Measurements from ENCODE around the gene CAMTA1.

The CAMTA1 gene

DNA sequence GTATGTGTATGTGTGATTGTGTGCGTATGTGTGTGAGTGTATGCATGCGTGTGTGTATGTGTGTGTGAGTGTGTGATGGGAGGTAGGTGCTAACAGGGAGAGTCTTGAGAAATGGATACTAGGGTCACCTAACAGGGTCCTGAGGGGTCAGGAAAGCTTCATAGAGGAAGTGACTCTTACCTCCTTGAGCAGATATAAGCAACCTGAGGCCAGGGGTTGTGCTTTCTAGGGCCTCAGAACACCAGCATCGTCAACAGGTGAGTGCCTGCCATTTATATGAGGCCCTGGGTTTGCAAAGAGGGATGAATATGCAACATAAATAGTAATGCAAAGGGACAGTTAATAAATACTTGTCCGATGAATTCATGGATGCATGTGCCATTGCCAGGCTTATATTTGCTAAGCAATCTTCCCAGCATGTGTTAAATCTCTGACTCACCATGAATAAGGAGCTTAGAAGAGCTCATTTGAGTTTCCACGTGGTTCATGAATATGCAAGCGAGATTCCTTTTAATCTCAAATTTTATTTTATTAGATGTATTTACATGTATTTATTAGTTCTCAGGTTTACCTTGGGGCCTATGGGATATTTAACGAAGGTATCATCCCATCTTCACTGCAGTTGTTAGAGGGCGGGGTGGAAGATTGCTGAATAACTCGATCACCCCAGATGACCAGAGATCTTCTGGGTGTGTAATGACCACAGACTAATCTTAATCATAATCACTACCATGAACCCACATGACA, 438.3 kb downstream of the CAMTA1 start:
- peak; percentile 40 for DNase-seq

DNA sequence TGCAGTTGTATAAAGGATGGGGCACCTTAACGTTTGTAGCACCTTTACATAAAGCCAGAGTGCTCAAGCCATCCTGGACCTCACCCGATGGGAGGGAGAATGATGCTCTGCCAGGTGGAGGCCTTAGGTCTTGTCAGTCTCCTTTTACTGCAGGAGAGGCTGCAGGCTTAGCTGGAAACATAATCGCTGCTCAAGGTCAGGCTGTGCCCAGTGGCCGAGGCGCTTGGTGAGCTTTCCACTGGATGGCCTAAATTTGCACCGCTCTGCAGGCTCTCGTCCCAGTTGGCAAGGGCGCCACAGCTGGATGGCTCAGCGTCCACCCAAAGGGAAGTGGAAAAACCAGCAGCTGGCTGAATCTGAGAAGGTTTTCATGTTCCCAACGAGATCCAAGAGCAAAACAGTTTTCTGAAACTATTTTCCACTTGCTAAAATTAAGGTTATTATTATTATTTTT, 438.9 kb downstream of the CAMTA1 start:
- no peak for DNase-seq

DNA sequence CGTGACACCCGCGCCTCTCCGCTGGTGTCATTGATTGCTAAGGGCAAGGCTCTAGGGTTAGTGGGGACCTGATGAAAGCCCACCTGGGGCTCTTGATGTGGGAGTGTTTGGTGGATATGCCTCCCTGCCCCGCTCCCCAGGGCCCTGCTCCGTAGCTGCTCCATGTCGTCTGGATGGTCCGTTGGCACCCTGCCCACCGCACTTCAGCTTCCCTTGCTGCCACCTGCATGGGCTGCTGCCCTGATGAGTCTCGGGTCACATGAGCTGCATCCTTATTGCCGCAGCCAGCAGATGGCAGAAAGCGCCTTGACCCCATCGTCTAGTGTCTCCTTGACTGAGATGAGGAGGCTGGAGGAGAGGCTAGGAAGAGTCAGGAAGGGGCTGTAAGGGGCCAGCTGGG, 439.4 kb downstream of the CAMTA1 start:
- DNase-seq: no peak

DNA sequence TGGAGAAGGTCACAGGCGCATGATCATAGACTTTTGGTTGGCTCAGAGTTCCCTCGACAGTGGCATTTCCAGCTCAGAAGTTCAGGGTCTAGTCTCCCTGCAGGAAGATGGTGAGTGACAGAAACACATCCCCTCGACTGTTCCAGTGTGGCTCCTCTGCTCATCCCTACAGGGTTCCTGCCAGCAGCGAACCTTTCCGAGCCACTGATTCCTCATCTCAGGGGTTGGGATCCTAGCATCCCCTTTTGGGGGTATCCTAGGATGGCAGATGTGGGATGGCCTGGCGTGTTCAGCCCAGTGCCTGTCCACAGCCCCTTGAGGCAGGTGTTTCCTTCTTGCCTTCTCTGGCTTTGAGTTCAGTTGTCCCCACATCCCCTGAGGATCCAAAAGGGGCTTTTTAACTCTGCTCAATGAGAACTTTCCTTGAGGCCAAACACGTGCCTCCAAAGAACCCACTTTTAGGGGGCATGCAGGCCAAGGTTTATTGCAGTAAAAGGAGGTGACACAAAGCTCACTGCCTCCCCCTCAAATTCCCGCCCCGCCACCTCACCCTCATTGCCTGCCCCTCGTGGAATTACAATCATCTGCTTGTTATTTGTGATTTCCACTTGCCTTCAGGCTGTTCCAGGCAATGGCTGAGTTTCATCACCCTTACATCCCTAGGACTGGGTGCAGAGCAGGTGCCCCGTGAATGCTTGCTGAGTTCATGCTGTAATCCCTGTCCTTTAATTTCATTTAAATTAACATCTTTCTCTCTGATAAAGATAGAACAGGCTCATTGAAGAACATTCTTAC, 440.7 kb downstream of the CAMTA1 start:
- DNase-seq: no peak

DNA sequence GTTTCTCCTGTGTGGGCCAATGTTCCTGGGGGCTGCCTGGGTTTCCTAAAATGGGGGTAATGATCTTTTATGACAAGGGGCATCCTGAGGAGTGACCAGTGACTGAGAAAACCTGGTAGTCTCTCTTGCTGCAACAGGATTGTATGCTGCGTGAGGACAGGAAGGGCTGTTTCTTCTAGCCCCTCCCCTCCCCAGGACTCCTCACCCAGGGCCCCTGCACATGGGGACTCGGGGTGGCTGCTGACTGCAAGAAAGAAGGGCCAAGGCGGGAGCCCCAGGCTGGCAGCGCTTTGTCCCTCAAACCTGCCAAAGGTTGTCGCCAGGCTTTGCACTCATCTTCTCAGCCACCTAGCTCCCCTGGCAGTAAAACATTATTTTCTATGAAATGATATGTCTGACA, 442.4 kb downstream of the CAMTA1 start:
- DNase-seq: no peak

DNA sequence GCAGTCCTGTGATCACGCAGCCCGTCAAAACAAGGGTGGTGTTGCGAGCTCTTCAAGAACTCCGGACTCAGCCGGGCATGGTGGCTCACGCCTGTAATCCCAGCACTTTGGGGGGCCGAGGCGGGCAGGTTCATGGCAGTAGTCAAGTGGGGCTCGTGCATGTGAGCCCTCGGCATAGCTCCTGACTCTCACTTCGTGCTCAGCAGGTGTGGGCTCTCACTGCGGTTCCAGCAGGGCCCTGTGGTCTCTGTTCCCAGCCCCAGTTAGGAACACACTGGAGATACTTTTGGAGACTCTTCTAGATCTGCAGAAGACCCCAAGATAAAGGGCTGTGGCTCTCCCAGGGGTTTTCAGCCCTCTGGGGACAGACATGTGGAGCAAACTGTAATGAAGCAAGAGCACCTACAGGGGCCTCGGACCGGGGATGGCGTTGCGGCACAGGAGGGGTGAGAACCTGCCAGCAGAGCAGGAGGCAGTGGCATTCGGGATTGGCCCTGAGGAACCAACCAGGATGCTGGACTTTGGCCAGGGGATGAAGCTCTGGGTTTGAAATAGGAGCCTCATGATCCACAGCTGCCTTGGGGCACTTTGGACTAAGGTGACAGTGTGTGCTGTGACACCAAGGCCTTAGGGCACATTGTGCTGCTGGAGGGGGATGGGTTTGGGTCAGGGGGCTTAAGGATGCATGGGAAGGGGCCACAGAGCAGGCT, 443.2 kb downstream of the CAMTA1 start:
- no peak for DNase-seq

DNA sequence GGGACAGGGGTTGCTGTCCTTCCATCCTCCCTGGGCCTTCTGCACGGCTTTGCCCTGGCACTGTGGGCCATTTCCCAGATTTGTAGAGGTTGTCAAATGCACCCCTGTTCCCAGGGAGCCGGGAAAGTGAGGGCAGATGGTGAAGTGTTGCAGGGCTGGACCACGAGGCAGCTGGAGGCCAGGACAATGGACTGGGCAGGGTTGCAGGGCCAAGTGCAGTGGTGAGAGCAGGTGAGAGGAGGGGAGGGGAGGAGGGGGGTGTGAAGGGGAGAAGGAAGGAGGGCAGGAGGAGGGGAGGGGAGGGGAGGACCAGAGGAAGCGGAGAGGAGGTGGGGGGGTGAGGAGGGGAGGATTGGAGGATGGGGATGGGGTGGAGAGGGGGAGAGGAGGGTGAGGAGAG, 443.9 kb downstream of the CAMTA1 start:
- no peak for DNase-seq

DNA sequence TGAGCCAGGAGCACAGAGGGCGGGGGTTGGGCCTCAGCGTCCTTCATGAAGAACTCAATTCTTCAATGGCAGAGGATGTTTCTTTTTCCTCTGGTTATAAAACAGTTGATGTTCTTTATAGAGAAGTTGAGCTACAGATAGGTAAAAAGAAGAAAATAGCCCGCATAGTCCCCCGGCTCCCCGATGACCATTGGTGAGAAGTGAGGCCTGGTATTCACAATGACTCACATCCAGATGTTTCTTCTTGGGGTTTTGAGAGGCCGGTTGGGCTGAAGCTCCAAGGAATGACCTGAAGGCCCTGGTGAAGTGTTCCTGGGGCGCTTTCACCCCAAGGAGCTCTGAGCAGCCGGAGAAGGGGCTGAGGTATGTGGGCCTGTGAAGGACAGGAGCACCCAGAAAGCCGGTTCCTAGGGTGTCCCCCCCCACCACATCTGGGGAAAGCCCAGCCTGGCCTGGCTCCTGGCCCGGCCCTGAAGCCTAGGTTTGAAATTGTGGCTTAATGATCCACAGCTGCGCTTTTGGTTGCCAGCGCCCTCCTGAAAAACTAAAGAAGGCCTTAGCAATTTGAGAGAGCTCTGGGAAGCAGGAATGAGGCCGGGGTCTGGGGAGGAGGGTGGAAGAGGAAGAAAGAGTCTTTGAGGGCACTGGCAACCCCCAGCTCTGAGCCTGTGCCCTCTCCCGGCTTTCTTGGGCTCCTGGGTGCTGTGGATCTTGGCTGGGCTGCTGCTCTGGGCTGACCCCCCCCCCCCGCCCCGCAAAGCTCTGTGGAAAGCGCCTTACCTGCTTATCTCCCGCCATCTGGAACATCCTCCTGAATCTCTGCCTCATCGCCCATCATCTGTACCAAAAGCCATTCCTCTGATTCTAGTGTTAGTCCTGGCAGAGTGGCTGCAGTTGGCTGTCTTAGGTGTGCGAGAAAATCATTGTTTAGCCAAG, 444.7 kb downstream of the CAMTA1 start:
- no peak for DNase-seq

DNA sequence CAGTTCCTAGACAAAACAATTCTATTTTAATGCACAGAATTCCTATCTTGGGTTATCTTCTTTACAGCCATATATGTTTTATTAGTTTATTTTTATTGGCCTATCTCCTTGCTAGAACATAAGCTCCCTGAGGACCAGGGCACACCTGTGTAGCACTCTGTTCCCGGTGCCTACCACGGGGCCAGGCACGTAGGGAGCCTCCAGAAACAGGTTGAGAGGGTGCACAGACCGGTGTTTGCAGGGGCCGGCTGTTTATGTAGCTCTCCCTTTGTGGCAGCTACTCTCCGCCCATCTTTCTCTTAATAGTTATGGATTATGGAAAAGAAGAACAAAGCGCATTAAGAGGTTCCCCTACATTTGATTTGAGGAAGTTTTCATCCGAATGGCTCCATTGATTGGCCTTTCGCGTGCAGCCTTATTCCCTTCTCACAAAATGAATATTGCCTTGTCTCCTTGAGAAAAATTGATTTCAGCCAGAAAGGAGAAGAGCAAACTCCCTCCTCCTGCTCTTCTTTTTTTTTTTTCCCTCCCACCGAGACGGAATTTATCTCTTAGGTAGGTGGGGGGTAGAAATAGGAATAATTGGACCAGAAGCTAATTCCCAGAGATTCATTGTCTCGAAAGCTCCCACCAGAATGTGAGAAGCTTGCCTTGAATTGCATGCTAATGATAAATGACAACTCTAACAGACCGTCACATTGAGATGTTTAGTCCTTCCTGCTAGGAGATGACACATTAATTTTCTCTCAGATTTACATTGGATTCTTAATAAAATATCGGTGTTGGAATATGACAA, 447.4 kb downstream of the CAMTA1 start:
- DNase-seq: no peak

DNA sequence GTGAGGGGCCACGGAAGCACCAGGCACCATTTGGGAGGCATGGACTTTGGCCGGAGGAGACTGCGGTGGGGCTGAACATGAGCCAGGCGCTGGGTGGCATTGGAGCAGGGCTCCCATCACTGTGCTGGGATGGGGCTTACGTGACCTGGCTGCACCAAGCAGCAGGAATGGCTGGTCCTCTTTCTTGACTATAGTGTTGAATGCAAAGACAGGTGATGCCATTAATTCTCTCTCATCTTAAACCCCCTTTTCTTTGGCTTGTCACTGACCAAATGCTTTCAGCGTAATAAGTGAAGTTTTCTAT, 447.9 kb downstream of the CAMTA1 start:
- no peak for DNase-seq

DNA sequence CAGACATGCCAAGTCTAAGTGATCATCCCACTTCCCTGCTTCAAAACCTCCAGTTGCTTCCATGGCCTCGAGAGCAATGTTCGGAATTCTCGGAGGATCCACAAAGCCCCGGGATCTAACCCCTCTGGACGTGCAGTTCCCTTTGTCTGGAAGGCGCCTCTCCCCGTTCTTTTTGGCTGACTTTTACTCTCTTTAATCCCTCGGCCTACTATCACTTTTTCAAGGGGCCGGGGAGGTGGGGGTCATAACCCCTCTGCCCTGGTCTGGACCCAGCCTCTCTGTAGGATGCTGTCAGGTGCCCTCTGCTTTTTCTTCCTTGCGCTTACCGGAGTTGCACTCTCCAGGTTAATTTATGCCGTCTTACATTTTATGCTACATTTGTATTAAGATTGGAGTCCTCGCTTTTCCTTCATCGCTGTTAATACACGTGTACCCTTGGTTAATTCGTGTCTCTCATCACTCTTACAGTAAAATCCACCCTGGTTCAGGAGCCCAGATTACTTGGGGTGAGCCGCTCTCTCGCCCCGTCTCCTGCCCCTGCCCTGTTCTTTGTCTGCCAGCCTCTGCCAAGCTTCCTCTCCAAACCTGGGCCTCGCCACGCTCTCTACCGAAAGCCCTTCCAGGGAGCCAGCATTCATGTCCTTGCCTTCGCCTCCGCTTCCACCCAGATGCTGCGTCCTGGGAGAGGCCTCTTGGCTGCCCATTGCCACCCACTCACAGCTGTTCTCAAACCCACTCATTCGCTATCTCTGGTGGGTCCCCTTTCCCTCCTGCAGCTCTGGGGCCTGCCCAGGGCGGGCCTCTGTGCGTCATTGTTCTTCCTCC, 448.6 kb downstream of the CAMTA1 start:
- no peak for DNase-seq

DNA sequence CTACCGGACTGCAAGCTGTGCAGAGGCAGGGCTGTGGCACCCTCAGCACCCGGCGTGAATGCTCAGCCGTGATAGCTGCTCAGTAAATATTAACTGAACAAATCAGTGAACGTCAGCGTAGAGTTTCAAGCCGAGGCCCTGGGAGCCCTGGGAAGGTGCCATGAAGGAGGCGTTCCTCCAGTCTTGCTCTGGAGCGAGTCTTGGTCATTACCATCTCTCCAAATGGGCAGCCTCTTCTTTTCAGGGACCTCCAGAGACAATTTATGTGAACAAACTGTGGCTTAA, 449.2 kb downstream of the CAMTA1 start:
- no peak for DNase-seq

DNA sequence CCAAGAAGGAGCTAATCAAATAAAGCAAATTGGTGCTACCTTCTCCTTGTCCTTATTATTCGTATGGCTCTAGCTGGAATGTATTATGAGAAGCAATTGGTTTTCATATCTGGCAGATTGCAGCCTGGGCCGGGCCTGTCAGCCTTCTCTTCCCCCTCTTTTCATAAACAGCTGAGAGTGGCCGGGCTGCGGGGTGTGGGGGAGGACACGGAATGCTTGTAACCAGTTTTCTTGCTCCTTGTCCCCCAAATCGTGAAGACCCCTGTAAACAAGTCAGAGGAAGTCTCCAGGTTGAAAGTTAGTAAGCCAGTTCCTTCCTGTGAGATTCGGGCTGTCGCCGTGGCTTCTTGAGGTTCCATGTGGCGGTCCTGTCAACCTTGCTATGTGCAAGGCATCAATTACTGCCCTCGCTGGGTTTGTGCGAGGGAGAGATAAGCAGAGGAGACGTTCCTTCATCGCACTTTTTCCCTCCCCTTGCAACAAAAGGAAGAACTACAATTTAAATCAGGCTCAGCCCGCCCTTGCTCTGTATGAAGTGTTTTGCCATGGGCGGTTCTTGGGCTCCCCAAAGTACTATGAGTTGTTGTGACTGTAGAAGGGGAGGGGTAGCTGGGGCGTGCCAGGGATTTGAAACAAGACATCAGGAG, 450.7 kb downstream of the CAMTA1 start:
- DNase-seq: no peak

DNA sequence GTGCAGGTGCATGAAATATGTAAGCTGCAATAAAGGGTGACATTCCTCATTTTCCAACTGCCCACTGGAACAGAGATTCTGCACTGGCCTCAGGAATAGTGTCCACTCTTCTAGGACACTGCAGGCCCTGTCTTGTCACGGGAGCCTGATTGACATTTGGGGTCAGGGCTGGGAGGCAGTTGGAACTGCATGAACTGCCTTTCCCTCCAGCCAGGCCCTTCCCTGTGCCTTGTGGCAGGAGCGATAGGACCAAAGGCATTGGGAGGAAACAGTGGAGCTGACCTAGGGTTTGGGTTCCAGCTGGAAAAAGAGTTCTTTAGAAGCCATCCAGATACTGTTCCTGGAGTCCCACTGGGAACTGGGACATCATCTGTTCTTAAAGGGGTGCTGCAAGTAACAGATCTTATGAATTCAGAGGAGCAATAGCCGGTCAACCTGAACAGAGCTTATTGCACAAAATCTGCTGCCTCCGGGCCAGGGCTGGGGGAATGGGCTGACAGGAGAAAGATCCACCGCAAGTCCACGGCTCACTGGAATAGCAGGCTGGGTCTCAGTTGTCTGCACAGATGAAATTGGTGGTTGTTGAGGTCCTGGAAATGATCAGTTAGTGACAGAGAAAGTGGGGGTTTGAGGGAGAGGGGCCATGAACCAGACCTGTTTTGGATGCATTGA, 451.7 kb downstream of the CAMTA1 start:
- no peak for DNase-seq

DNA sequence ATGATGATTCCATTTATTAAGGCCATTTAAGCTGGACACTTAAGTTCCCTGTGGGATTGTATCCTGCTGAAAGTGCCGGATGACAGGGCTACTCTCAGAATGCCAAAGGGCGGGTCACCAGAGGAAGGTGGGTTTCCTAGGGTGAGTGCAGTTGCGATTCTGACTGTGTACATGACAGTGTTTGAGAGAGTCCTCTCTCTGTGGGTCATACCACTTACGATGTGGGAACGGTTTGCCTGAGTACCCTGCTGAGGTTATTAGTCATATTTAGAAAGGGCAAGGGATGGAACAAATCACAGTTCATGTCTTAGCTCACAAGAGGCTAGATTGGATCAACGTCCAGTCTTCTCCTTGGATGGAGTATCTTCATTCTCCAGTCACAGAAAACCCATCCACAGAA, 461.9 kb downstream of the CAMTA1 start:
- DNase-seq: no peak

DNA sequence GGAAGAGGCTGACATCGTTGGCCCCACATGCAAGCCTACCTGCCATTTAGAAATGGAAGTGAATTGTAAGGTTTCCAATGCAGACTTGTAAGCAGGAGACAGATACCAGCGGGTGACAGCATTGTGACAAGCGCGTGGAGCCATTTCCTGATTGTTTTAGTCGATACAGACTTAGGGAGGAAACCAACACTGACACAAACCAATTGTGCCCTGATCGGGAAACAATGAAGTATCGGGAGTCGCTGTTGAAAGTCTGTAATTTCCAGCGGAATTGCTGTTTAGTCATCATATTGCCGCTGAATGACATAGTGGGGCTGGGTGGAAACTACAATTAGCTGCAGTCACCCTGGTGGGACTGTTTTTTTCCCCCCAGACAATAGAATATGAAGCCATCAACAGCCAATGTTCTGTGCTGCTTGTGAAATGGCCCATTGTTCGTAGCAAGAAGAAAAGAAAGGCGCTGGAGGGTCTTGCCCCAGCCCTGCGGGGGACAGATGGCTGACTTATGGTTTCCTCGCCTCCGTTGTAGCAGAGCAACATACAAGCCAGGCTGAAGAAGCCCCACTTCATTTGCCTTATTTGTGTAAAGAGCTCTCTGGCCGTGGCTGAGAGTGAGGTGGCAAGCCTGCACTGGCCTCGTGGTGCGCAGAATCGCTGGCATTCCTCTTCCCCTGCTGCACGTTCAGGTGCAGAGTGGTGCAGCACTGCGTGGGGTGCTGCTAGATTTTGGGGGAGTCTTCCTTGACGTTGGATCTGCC, 462.7 kb downstream of the CAMTA1 start:
- no peak for DNase-seq

DNA sequence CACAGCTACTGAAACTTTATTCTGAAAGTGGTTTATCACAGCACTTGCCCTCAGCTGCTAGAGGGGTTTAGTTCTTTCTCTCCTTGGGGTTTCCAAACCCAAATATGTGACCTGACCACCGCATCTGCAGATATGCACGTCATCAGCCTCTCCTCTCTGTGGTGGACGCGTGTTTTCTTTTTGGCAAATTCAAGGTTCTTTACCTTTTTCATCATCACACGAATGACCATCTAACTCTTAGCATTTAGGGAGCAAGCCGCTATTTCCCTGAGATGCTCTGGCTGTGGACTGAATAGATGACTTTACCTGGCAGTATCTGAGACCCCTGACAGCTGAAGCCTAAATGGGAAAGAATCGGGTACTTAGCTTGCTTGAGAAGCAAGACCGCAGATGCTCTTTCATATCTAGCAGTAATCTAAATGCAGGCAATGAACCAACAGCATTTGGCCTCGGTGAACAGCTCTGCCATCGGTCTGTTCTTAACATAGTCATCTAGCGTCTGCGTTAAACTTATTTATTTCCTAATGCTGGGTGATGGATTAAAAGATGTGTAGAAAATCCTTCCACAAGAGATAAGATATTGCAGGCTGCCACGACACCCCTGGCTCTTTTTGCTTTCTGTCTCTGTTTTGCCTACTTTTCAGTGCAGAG, 463.4 kb downstream of the CAMTA1 start:
- DNase-seq: no peak

DNA sequence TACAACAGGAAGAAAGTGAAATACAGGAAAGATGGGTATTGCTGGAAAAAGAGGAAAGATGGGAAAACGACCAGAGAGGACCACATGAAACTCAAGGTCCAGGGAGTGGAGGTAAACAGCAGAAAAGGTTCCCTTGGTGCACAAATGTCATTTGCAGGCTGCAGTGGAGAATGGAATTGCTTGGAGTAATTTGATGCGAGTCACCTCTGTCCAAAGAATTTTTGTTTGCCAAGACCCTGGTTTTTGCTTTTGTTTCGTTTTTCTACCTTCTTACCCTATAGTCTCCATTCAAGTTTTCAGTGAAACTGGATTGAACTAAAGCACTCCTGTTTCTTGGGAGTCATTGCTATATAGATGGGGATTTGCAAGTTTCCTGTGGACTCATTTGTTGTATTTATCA, 464.3 kb downstream of the CAMTA1 start:
- DNase-seq: no peak

DNA sequence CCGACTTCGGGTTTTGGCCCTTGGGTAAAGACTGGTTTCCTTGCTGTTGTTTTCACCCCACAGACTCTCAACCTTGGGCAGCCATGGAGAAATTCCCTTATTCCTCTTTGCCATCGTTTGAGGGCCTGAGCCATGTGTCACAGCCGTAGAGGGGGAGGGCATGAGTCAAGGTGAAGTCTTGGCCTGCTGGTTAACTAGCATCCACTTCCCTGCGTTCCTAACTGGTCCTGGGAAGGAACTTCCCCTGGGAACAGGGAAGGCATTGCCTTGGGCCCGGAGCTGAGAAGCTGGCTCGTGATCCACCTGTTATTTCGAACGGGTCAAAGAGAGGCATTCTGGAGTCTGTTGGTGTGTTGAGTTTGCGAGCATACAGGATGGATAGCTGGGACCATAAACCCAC, 464.9 kb downstream of the CAMTA1 start:
- DNase-seq: peak; percentile 23
